HG03060 (cell line): ENCODE measurements around the gene SIM1.

ENCODE experiments used
- ATAC-seq: cut with Tn5 transposase; IDR thresholded peaks from one replicate; pipeline ENCODE4 v1.9.1; 2021; ENCODE audit warnings: low read depth, moderate number of reproducible peaks; ENCODE audit not compliant: unreplicated experiment

Gene SIM1

GRCh38 chr6:100457311-100457990, 7.3 kb downstream of the SIM1 start:
- ATAC-seq, result no peak

- no peak for ATAC-seq
These were observed 7.8 kb downstream of the SIM1 start for GRCh38 chr6:100456908-100457235.

GRCh38 chr6:100456141-100456907, 8.4 kb downstream of the SIM1 start:
- no peak for ATAC-seq

- ATAC-seq, result no peak
These were observed 9.2 kb downstream of the SIM1 start for GRCh38 chr6:100455230-100456124.

- no peak for ATAC-seq
These were observed 10.0 kb downstream of the SIM1 start for GRCh38 chr6:100454551-100455229.

GRCh38 chr6:100453701-100454521, 10.8 kb downstream of the SIM1 start:
- ATAC-seq, result no peak

GRCh38 chr6:100452998-100453397, 11.7 kb downstream of the SIM1 start:
- no peak for ATAC-seq

GRCh38 chr6:100451577-100451976, 13.1 kb downstream of the SIM1 start:
- no peak for ATAC-seq

GRCh38 chr6:100449239-100449691, 15.5 kb downstream of the SIM1 start:
- no peak for ATAC-seq

- no peak for ATAC-seq
These were observed 16.6 kb downstream of the SIM1 start for GRCh38 chr6:100447900-100448748.

GRCh38 chr6:100447081-100447899, 17.4 kb downstream of the SIM1 start:
- no peak for ATAC-seq

GRCh38 chr6:100446115-100447080, 18.3 kb downstream of the SIM1 start:
- ATAC-seq, result no peak

GRCh38 chr6:100445512-100445911, 19.2 kb downstream of the SIM1 start:
- ATAC-seq, result no peak

- ATAC-seq, result no peak
These were observed 23.8 kb downstream of the SIM1 start for GRCh38 chr6:100440935-100441334.

GRCh38 chr6:100435299-100435698, 29.4 kb downstream of the SIM1 start:
- ATAC-seq, result no peak

- ATAC-seq, result no peak
These were observed 30.8 kb downstream of the SIM1 start for GRCh38 chr6:100433726-100434435.
